T-cell (primary cell): ENCODE data around the gene UBE2G2. TPM values are rescaled to one million over a fixed set of nuclear protein-coding genes. Genes with fewer than 3 reads are reported as not detected.
A peak's percentile ranks its signal among the peaks of the same experiment; 100 is the strongest.

Experiments
- ATAC-seq, 4 experiments: fragments of 200-7000 bp in 3 of 4; fragments of 150-1000 bp in 1 of 4; cut with Tn5 transposase; replicated peaks in 1 of 4; 1 replicate in 3 of 4; 2 replicates in 1 of 4; pipeline ENCODE4 v1.10.0; 2021; ENCODE audit warnings: moderate library complexity in 3 of 4, mild to moderate bottlenecking in 2 of 4, moderate number of reproducible peaks in 1 of 4
- CTCF ChIA-PET, 2 donors: fragments of 300-600 bp; sonication (Branson Sonifier 250); formaldehyde crosslinking; loops; one replicate each; lab custom pipeline; 2022; ENCODE audit warnings: antibody characterized with exemption in 2 of 2; lab: Charles Lee
- POLR2A ChIA-PET, 2 donors: fragments of 300-600 bp; sonication (Branson Sonifier 250); formaldehyde crosslinking; loops; one replicate each; lab custom pipeline; 2022; ENCODE audit warnings: antibody characterized with exemption in 2 of 2; lab: Charles Lee
- DNase-seq, 35 experiments: peaks; one replicate each; pipeline versions ENCODE4 v3.0.0 to v3.0.0-alpha.2; 2013 to 2023
- H3K27ac ChIP-seq: one replicate; pipeline ENCODE4 v1.5.1; 2013; ENCODE audit warnings: low read length
- H3K27me3 ChIP-seq, 2 experiments: replicated peaks in 1 of 2; 1 replicate in 1 of 2; 2 replicates in 1 of 2; pipeline versions ENCODE4 v1.6.1 to v1.7.0; 2013; ENCODE audit warnings: low read length in 1 of 2, mixed read lengths in 1 of 2; ENCODE audit not compliant: control insufficient read depth in 2 of 2, insufficient read depth in 2 of 2; ENCODE audit errors: extremely low read depth in 1 of 2
- H3K36me3 ChIP-seq, 2 donors: 1 replicate in 1 of 2; 2 replicates in 1 of 2; pipeline versions ENCODE4 v1.6.1 to v1.7.0; 2013; ENCODE audit warnings: low read length in 1 of 2; ENCODE audit not compliant: control insufficient read depth in 2 of 2, insufficient read depth in 1 of 2; ENCODE audit errors: extremely low read depth in 1 of 2
- H3K4me1 ChIP-seq, 2 experiments: 1 replicate in 1 of 2; 2 replicates in 1 of 2; pipeline versions ENCODE4 v1.6.1 to v1.7.0; 2013; ENCODE audit warnings: low read length in 2 of 2, mixed read lengths in 1 of 2; ENCODE audit not compliant: insufficient read depth in 2 of 2, control insufficient read depth in 1 of 2; ENCODE audit errors: extremely low read depth in 1 of 2
- H3K4me3 ChIP-seq, 2 donors: 1 replicate in 1 of 2; 2 replicates in 1 of 2; pipeline versions ENCODE4 v1.5.1 to v1.7.0; 2013; ENCODE audit warnings: mild to moderate bottlenecking in 2 of 2, low read length in 1 of 2, moderate library complexity in 1 of 2; ENCODE audit not compliant: control insufficient read depth in 1 of 2; ENCODE audit errors: extremely low read depth in 1 of 2
- H3K9me3 ChIP-seq: 2 replicates; pipeline ENCODE4 v1.7.0; 2013
- H3K27ac Mint-ChIP-seq, 2 donors: one replicate each; pipeline ENCODE4 v1.8.0; 2020 to 2021; ENCODE audit warnings: mild to moderate bottlenecking in 2 of 2, mixed read lengths in 2 of 2
- H3K27me3 Mint-ChIP-seq, 2 donors: one replicate each; pipeline ENCODE4 v1.8.0; 2021 to 2022; ENCODE audit warnings: mixed read lengths in 2 of 2
- H3K36me3 Mint-ChIP-seq: one replicate; pipeline ENCODE4 v1.8.0; 2021; ENCODE audit warnings: mixed read lengths
- H3K4me1 Mint-ChIP-seq, 3 donors: one replicate each; pipeline ENCODE4 v1.8.0; 2020 to 2022; ENCODE audit warnings: mixed read lengths in 3 of 3, mild to moderate bottlenecking in 1 of 3
- H3K4me3 Mint-ChIP-seq, 3 donors: one replicate each; pipeline ENCODE4 v1.8.0; 2020 to 2022; ENCODE audit warnings: mild to moderate bottlenecking in 3 of 3, mixed read lengths in 3 of 3, moderate library complexity in 3 of 3
- H3K9me3 Mint-ChIP-seq, 3 donors: one replicate each; pipeline ENCODE4 v1.8.0; 2020 to 2022; ENCODE audit warnings: mixed read lengths in 3 of 3
- WGBS: methylation state at CpG from one replicate; pipeline ENCODE4 v1.1.5; 2013; ENCODE audit warnings: missing lambda C conversion rate; ENCODE audit not compliant: insufficient coverage; 5-methylcytosine and 5-hydroxymethylcytosine counted together
- total RNA-seq, 35 experiments: library from RNA in 6 of 35; stranded (reverse) in 6 of 35; fragments of 120-200 nt in 1 of 35; gene quantifications; one replicate each; pipeline versions ENCODE4 v1.2.1 to v1.2.4 and lab custom pipeline; 2013 to 2026

The UBE2G2 gene
- total RNA-seq, 5 donors from 2014 or later (not counting 1 experiment from before 2014, with no cell fraction given) = 124 to 157 (median 134) TPM

GRCh38 chr21:44803651-44804050, 2.0 kb upstream of the UBE2G2 start:
- H3K27ac Mint-ChIP-seq = no peak overlapping the region
- no peak overlapping the region for H3K27ac ChIP-seq
- ChIA-PET POLR2A (interaction anchor here in 1 of 2 donors (0.7 kb wide), 1 partner anchor 117 kb away, joined by 3 read pairs; the partner anchor contains the start of gene ITGB2), CTCF (no interaction called here)
- no peaks in the 10 kb centered on the region for H3K9me3 Mint-ChIP-seq
- H3K4me1 ChIP-seq = peaks cover 11 to 27% of the 10 kb centered on the region in 2 experiments
- H3K4me1 Mint-ChIP-seq = peaks cover 32 to 34% (median 32%) of the 10 kb centered on the region in 3 donors
- H3K9me3 ChIP-seq = no peaks in the 10 kb centered on the region
- H3K36me3 Mint-ChIP-seq = peaks cover 28% of the 10 kb centered on the region
- peak overlapping the region; percentile 81 to 92 (median 88) for H3K4me3 Mint-ChIP-seq
- no peaks in the 10 kb centered on the region for H3K27me3 ChIP-seq
- no peaks in the 10 kb centered on the region for H3K27me3 Mint-ChIP-seq
- 89% methylated on average over 1 of the region's 3 CpGs for WGBS
- H3K4me3 ChIP-seq = no peak overlapping the region
- peaks cover 0 to 35% of the 10 kb centered on the region in 2 donors for H3K36me3 ChIP-seq
- ATAC-seq (no peak), DNase-seq (no peak)

- Histone ChIP-seq H3K27me3 (no peaks in the 10 kb centered on the region), H3K4me1 (peaks cover 11 to 27% of the 10 kb centered on the region in 2 experiments), H3K9me3 (no peaks in the 10 kb centered on the region), H3K36me3 (peaks cover 0 to 33% of the 10 kb centered on the region in 2 donors), H3K4me3 (peak overlapping the region; percentile 74 to 84), H3K27ac (no peak overlapping the region)
- 40% methylated on average over 24 of the region's 32 CpGs for WGBS
- POLR2A ChIA-PET = no interaction called here
- H3K9me3 Mint-ChIP-seq = no peaks in the 10 kb centered on the region
- CTCF ChIA-PET = interaction anchor here (0.6 to 2.5 kb wide), 5 partner anchors 9 to 292 kb away, joined by 4 to 12 read pairs (median 7); no protein-coding TSS in a partner anchor
- H3K4me1 Mint-ChIP-seq = peaks cover 36 to 42% (median 40%) of the 10 kb centered on the region in 3 donors
- peak in 1 of 35 experiments; percentile 19 for DNase-seq
- peak in 2 of 4 experiments; percentile 2 to 5 for ATAC-seq
- H3K27ac Mint-ChIP-seq = peak overlapping the region; percentile 73 to 76
- peaks cover 29% of the 10 kb centered on the region for H3K36me3 Mint-ChIP-seq
- peak overlapping the region; percentile 81 to 92 (median 88) for H3K4me3 Mint-ChIP-seq
- H3K27me3 Mint-ChIP-seq = no peaks in the 10 kb centered on the region
Measured at GRCh38 chr21:44802396-44803153, 955 bp upstream of the UBE2G2 start.

- ATAC-seq (peak; percentile 64 to 68 (median 66)), DNase-seq (peak in 8 of 35 experiments; percentile 17 to 66 (median 30))
- Mint-ChIP-seq H3K4me3 (peak overlapping the region; percentile 92 to 98 (median 97)), H3K36me3 (peaks cover 23% of the 10 kb centered on the region), H3K4me1 (peaks cover 50 to 54% (median 53%) of the 10 kb centered on the region in 3 donors), H3K9me3 (no peaks in the 10 kb centered on the region), H3K27me3 (no peaks in the 10 kb centered on the region), H3K27ac (peak overlapping the region; percentile 89 to 97)
- 8% methylated on average over 17 of the region's 17 CpGs for WGBS
- Histone ChIP-seq H3K4me1 (peaks cover 11 to 27% of the 10 kb centered on the region in 2 experiments), H3K27me3 (no peaks in the 10 kb centered on the region), H3K27ac (peak overlapping the region; percentile 30), H3K36me3 (peaks cover under 1 to 24% of the 10 kb centered on the region in 2 donors), H3K4me3 (peak overlapping the region; percentile 74 to 84), H3K9me3 (no peaks in the 10 kb centered on the region)
- CTCF ChIA-PET = interaction anchor here (0.7 to 2.5 kb wide), 12 partner anchors 8 to 327 kb away, joined by 3 to 12 read pairs (median 5); partner anchors contain the start of genes PTTG1IP (in 1 of the 2) and SUMO3 (in 1 of the 2)
- POLR2A ChIA-PET = interaction anchor here in 1 of 2 donors (1.5 kb wide), 1 partner anchor 17 kb away, joined by 4 read pairs; the partner anchor contains the start of gene SUMO3
Measured at GRCh38 chr21:44800971-44801467, 601 bp downstream of the UBE2G2 start.

- Histone ChIP-seq H3K4me3 (peak overlapping the region in 1 of 2 donors; percentile 41), H3K4me1 (peaks cover 11 to 27% of the 10 kb centered on the region in 2 experiments), H3K36me3 (peaks cover 4 to 19% of the 10 kb centered on the region in 2 donors), H3K27ac (no peak overlapping the region), H3K9me3 (no peaks in the 10 kb centered on the region), H3K27me3 (no peaks in the 10 kb centered on the region)
- peak overlapping the region; percentile 89 to 97 for H3K27ac Mint-ChIP-seq
- POLR2A ChIA-PET = no interaction called here
- DNase-seq (no peak), ATAC-seq (no peak)
- WGBS = 73% methylated on average over 6 of the region's 12 CpGs
- H3K4me1 Mint-ChIP-seq = peaks cover 58 to 60% (median 59%) of the 10 kb centered on the region in 3 donors
- CTCF ChIA-PET = interaction anchor here in 1 of 2 donors (1.0 to 2.5 kb wide), 7 partner anchors 17 to 328 kb away, joined by 3 to 12 read pairs (median 6); partner anchors contain the start of genes PTTG1IP and SUMO3
- no peaks in the 10 kb centered on the region for H3K27me3 Mint-ChIP-seq
- H3K4me3 Mint-ChIP-seq = peak overlapping the region; percentile 92 to 98 (median 97)
- H3K36me3 Mint-ChIP-seq = peaks cover 16% of the 10 kb centered on the region
- no peaks in the 10 kb centered on the region for H3K9me3 Mint-ChIP-seq
Measured at GRCh38 chr21:44800103-44800502, 1.5 kb downstream of the UBE2G2 start.

GRCh38 chr21:44799646-44800045, 2.0 kb downstream of the UBE2G2 start:
- H3K27ac Mint-ChIP-seq = peak overlapping the region in 1 of 2 donors; percentile 23
- peaks cover 11 to 27% of the 10 kb centered on the region in 2 experiments for H3K4me1 ChIP-seq

GRCh38 chr21:44797775-44798174, 3.8 kb downstream of the UBE2G2 start:
- H3K27ac ChIP-seq = no peak overlapping the region
- POLR2A ChIA-PET = no interaction called here
- CTCF ChIA-PET = interaction anchor here in 1 of 2 donors (0.7 kb wide), 1 partner anchor 287 kb away, joined by 3 read pairs; no protein-coding TSS in a partner anchor
- H3K9me3 ChIP-seq = no peaks in the 10 kb centered on the region
- no peaks in the 10 kb centered on the region for H3K27me3 ChIP-seq
- DNase-seq = no peak
- H3K4me3 Mint-ChIP-seq = no peak overlapping the region
- no peak overlapping the region for H3K27ac Mint-ChIP-seq
- peaks cover 4 to 13% of the 10 kb centered on the region in 2 donors for H3K36me3 ChIP-seq
- H3K4me1 Mint-ChIP-seq = peaks cover 64 to 68% (median 68%) of the 10 kb centered on the region in 3 donors
- no peak overlapping the region for H3K4me3 ChIP-seq
- H3K9me3 Mint-ChIP-seq = no peaks in the 10 kb centered on the region
- no peaks in the 10 kb centered on the region for H3K27me3 Mint-ChIP-seq
- peaks cover 11 to 29% of the 10 kb centered on the region in 2 experiments for H3K4me1 ChIP-seq
- no peak for ATAC-seq
- H3K36me3 Mint-ChIP-seq = peaks cover 16% of the 10 kb centered on the region
- whole genome bisulfite sequencing = 100% methylated on average over 1 of the region's 2 CpGs

More at GRCh38 chr21:44799646-44800045, 2.0 kb downstream of the UBE2G2 start:
- Histone ChIP-seq H3K4me3 (peak overlapping the region in 1 of 2 donors; percentile 41), H3K36me3 (peaks cover 4 to 14% of the 10 kb centered on the region in 2 donors), H3K9me3 (no peaks in the 10 kb centered on the region), H3K27ac (no peak overlapping the region), H3K27me3 (no peaks in the 10 kb centered on the region)
- ChIA-PET CTCF (interaction anchor here in 1 of 2 donors (1.0 to 2.2 kb wide), 4 partner anchors 18 to 133 kb away, joined by 5 to 12 read pairs (median 6); partner anchors contain the start of genes PTTG1IP and SUMO3), POLR2A (no interaction called here)
- H3K4me3 Mint-ChIP-seq = peak overlapping the region; percentile 35 to 98 (median 92)
- no CpG with 5 or more reads among the region's 1 CpG for WGBS
- peaks cover 11% of the 10 kb centered on the region for H3K36me3 Mint-ChIP-seq
- no peaks in the 10 kb centered on the region for H3K9me3 Mint-ChIP-seq
- no peaks in the 10 kb centered on the region for H3K27me3 Mint-ChIP-seq
- H3K4me1 Mint-ChIP-seq = peaks cover 58 to 60% (median 59%) of the 10 kb centered on the region in 3 donors
- no peak for ATAC-seq
- DNase-seq = no peak
